Breast epithelium (tissue), 3 donors: Measurements from ENCODE around the gene IFIT3.

Experiments
- POLR2A ChIP-seq: fragments of 450-650 bp; IDR thresholded peaks from one replicate; pipeline ENCODE4 v1.6.1; 2016; ENCODE audit warnings: antibody characterized with exemption, mild to moderate bottlenecking, moderate library complexity
- TF ChIP-seq, protein P1 (sequence below), 3 donors: fragments of 450-650 bp; IDR thresholded peaks; one replicate each; pipeline ENCODE4 v1.5.1; 2016 to 2017; ENCODE audit warnings: antibody characterized with exemption in 3 of 3, mild to moderate bottlenecking in 3 of 3, moderate library complexity in 3 of 3

DNA sequence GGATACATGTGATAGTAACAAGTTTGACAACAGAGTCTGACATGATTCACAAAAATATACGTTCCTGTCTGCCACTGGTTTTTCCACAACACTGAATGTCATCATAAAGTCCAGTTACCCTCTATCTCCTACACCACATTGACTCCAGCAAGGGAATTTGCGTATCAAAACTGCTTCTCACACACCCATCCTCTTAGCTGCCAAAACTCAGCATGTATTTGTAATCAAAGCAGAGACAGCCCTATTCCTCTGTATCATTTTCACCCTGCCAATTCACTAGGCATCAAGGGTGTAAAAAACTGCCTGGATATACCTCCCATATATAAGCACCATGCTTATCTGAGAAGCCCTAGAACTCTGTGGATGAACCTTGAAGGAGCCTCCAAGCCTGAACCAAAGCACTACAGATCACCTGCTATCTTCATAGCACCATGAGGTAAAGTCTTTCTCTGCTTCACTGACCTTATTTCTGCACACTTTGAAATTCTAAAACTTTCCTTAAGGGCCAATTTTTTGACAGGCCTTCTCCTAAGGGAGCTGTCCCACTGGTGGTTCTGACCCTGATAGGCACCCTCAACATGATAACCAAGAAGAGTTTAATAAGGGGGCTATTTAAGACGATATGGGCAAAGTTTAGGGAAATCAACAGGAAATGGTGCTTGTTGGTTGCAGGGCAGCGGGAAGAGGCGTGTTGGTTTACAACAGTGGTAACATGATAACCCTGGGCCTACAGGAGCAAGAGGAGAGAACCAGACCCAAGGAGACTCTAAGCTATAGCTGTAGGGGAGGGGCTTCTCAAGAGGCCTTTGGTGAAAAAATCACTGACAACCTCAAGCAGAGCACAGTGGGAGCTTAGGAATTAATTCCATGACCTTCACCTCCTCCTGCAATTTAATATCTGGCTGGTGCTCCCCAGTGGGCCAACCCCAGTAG, 50.2 kb downstream of the IFIT3 start, which contains the start of gene IFIT1B:
- TF ChIP-seq, protein P1, sequence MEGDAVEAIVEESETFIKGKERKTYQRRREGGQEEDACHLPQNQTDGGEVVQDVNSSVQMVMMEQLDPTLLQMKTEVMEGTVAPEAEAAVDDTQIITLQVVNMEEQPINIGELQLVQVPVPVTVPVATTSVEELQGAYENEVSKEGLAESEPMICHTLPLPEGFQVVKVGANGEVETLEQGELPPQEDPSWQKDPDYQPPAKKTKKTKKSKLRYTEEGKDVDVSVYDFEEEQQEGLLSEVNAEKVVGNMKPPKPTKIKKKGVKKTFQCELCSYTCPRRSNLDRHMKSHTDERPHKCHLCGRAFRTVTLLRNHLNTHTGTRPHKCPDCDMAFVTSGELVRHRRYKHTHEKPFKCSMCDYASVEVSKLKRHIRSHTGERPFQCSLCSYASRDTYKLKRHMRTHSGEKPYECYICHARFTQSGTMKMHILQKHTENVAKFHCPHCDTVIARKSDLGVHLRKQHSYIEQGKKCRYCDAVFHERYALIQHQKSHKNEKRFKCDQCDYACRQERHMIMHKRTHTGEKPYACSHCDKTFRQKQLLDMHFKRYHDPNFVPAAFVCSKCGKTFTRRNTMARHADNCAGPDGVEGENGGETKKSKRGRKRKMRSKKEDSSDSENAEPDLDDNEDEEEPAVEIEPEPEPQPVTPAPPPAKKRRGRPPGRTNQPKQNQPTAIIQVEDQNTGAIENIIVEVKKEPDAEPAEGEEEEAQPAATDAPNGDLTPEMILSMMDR (IDR thresholded peaks at IDR 0.05), result no peak
- no peak for TF ChIP-seq POLR2A
